H1 (cell line): ENCODE results near the gene SOAT2. TPM values are rescaled to one million over a fixed set of nuclear protein-coding genes. Genes with fewer than 3 reads are reported as not detected.
A peak's percentile ranks its signal among the peaks of the same experiment; 100 is the strongest.

Source experiments
- BACH1 ChIP-seq: IDR thresholded peaks from 2 replicates; pipeline ENCODE4 v1.6.1; 2012; ENCODE audit warnings: low read length, improper control_type of control experiment
- BRCA1 ChIP-seq: IDR thresholded peaks from 2 replicates; pipeline ENCODE4 v1.6.1; 2012; ENCODE audit warnings: low read depth, low read length, improper control_type of control experiment
- CEBPB ChIP-seq: IDR thresholded peaks from 2 replicates; pipeline ENCODE4 v1.6.1; 2012; ENCODE audit warnings: low read depth, low read length
- CHD2 ChIP-seq: IDR thresholded peaks from 2 replicates; pipeline ENCODE4 v1.6.1; 2012; ENCODE audit warnings: low read length, improper control_type of control experiment
- CREB1 ChIP-seq: IDR thresholded peaks from 2 replicates; pipeline ENCODE4 v1.6.1; 2012; ENCODE audit warnings: inconsistent platforms
- CTBP2 ChIP-seq: IDR thresholded peaks from 2 replicates; pipeline ENCODE4 v1.7.0; 2011; ENCODE audit warnings: borderline replicate concordance, mild to moderate bottlenecking, moderate library complexity, mixed read lengths, low read length; ENCODE audit not compliant: insufficient read depth, insufficient read length
- E2F6 ChIP-seq: IDR thresholded peaks from 2 replicates; pipeline ENCODE4 v1.6.1; 2012; ENCODE audit warnings: inconsistent platforms
- EGR1 ChIP-seq: IDR thresholded peaks from 2 replicates; pipeline ENCODE4 v1.6.1; 2011; ENCODE audit warnings: low read depth, low read length, borderline replicate concordance
- GTF2F1 ChIP-seq: IDR thresholded peaks from 2 replicates; pipeline ENCODE4 v1.6.1; 2012; ENCODE audit warnings: low read depth, low read length, improper control_type of control experiment, borderline replicate concordance
- KDM4A ChIP-seq: IDR thresholded peaks from one replicate; pipeline ENCODE4 v1.7.1; 2012; ENCODE audit warnings: low read depth, mild to moderate bottlenecking, moderate library complexity, low read length, inconsistent platforms; ENCODE audit not compliant: severe bottlenecking
- KDM5A ChIP-seq: fragments of 200-600 bp; IDR thresholded peaks from 2 replicates; pipeline ENCODE4 v1.7.1; 2012; ENCODE audit warnings: mild to moderate bottlenecking, low read length, inconsistent platforms, mixed read lengths
- MAX ChIP-seq: IDR thresholded peaks from 2 replicates; pipeline ENCODE4 v1.6.1; 2012; ENCODE audit warnings: inconsistent platforms
- POLR2A ChIP-seq, 2 experiments: IDR thresholded peaks; 1 replicate in 1 of 2; 2 replicates in 1 of 2; pipeline ENCODE4 v1.6.1; 2011; ENCODE audit warnings: low read depth in 2 of 2, low read length in 2 of 2, mild to moderate bottlenecking in 2 of 2; ENCODE audit errors: control extremely low read depth in 1 of 2
- POLR2AphosphoS5 ChIP-seq: IDR thresholded peaks from 2 replicates; pipeline ENCODE4 v1.6.1; 2011; ENCODE audit warnings: low read depth, low read length
- POU5F1 ChIP-seq: IDR thresholded peaks from 2 replicates; pipeline ENCODE4 v1.6.1; 2011; ENCODE audit warnings: low read depth, mild to moderate bottlenecking, low read length, moderate library complexity
- RBBP5 ChIP-seq: IDR thresholded peaks from 2 replicates; pipeline ENCODE4 v1.7.1; 2012; ENCODE audit warnings: low read depth, mild to moderate bottlenecking, inconsistent platforms, low read length, moderate library complexity, borderline replicate concordance
- RNF2 ChIP-seq: fragments of 200-900, 300-1000 bp; sonication (generic); IDR thresholded peaks from 2 replicates; pipeline ENCODE4 v1.7.1; 2016; ENCODE audit warnings: borderline replicate concordance, low read depth, mild to moderate bottlenecking, antibody characterized with exemption, low read length; ENCODE audit not compliant: poor library complexity, severe bottlenecking; ENCODE audit errors: missing control alignments
- RXRA ChIP-seq: IDR thresholded peaks from 2 replicates; pipeline ENCODE4 v1.6.1; 2011; ENCODE audit warnings: low read depth, mild to moderate bottlenecking, low read length, moderate library complexity; ENCODE audit not compliant: insufficient read depth
- SAP30 ChIP-seq: fragments of 300-600 bp; sonication (generic); IDR thresholded peaks from 2 replicates; pipeline ENCODE4 v1.7.1; 2012; ENCODE audit warnings: low read length, moderate library complexity, mild to moderate bottlenecking, inconsistent platforms; ENCODE audit not compliant: insufficient read depth, insufficient replicate concordance
- SIX5 ChIP-seq: IDR thresholded peaks from 2 replicates; pipeline ENCODE4 v1.6.1; 2011; ENCODE audit warnings: mild to moderate bottlenecking, low read depth, low read length
- SP4 ChIP-seq: IDR thresholded peaks from 2 replicates; pipeline ENCODE4 v1.6.1; 2012; ENCODE audit warnings: low read length, inconsistent platforms
- SRF ChIP-seq: IDR thresholded peaks from 2 replicates; pipeline ENCODE4 v1.6.1; 2011; ENCODE audit warnings: mild to moderate bottlenecking, low read depth, low read length, moderate library complexity
- TAF1 ChIP-seq: IDR thresholded peaks from 2 replicates; pipeline ENCODE4 v1.6.1; 2011; ENCODE audit warnings: mild to moderate bottlenecking, low read depth, low read length
- TAF7 ChIP-seq: optimal IDR thresholded peaks from 2 replicates; pipeline ENCODE3; 2011; ENCODE audit warnings: low read depth, mild to moderate bottlenecking, inconsistent platforms, low read length, moderate library complexity, borderline replicate concordance
- TEAD4 ChIP-seq: IDR thresholded peaks from 2 replicates; pipeline ENCODE4 v1.6.1; 2012; ENCODE audit warnings: low read depth, low read length, inconsistent platforms, mixed read lengths
- ZNF274 ChIP-seq: IDR thresholded peaks from 2 replicates; pipeline ENCODE4 v1.7.0; 2012; ENCODE audit warnings: low read length, borderline replicate concordance; ENCODE audit errors: extremely low read depth
- polyA plus RNA-seq, 7 experiments: library from polyadenylated mRNA; depleted of rRNA in 3 of 7; stranded (reverse) in 5 of 7; unstranded in 2 of 7; fragments of >200 nt in 5 of 7; fragments of 200-250 nt in 2 of 7; gene quantifications; 1 replicate in 5 of 7; 2 replicates in 1 of 7; 4 replicates in 1 of 7; pipeline versions ENCODE4 v1.2.1 to v1.2.3, GENCODE V29; 2011 to 2013; ENCODE audit warnings: missing spikeins in 2 of 7, mixed read lengths in 2 of 7
- total RNA-seq: library from RNA; stranded (reverse); fragmentation: NEBNext Ultra II Directional; extraction: Animal tissue kit (Norgen Biotek cat#: 25700); gene quantifications from 2 replicates; pipeline ENCODE4 v1.2.1, GENCODE V29; 2021

Gene SOAT2
- total and polyA plus RNA-seq, 2 of the 8 experiments (the other 6 are each of a cell fraction or from before 2014, with no cell fraction given), result 0.08 TPM; not detected in 1

DNA sequence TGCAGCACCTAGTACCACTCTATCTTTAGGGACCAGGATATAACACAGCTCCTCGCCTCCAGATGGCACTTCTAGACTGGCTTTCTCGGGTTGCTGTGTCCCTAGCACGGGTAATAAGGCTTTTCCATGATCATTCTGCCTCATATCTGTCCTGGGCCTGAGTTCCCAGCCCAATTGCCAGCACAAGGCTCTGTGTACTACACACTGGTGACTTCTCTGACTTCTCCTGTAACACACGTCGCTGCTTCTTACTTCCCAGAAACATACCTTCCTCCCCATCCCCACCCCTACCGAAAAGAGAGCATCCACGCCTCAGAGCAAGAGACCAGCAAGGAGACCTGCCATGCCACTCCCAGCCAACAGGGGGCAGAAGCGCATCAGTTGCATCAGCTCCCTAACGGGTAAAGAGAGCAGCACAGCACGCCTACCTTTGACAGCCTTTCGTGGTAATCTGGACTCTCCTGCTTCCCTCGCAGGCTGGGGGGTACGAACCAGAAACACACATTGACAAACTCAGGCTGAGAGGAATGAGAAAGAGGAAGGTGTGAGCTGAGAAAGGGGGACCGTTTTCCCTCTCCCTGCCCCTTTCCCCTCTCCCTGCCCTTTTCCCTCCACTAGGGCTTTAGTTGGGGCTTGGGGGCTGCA lies 56.0 kb downstream of the SOAT2 start (continued):
- TF ChIP-seq BACH1 (peak; percentile 13; the same call in 1 of the 2 replicates), RBBP5 (no peak; the same call in 1 of the 2 replicates), EGR1 (no peak), TAF1 (no peak), RNF2 (no peak), E2F6 (no peak), ZNF274 (no peak), CHD2 (no peak), POLR2A (IDR thresholded peaks at IDR 0.05; ENCODE audit: control extremely low read depth in 1 of 2, low read depth in 2 of 2, low read length in 2 of 2) (no peak), CTBP2 (no peak), CEBPB (peak; percentile 89), SIX5 (no peak), POU5F1 (no peak), TEAD4 (no peak), KDM4A (no peak), KDM5A (no peak), GTF2F1 (no peak), POLR2AphosphoS5 (no peak), SP4 (no peak; the same call in 1 of the 2 replicates), SRF (no peak), TAF7 (no peak), MAX (peak; percentile 80), BRCA1 (no peak), SAP30 (no peak), RXRA (no peak), CREB1 (peak; percentile 69)
